Skeletal muscle tissue (tissue), 4 donors: ENCODE measurements around the gene MITF. TPM values are rescaled to one million over a fixed set of nuclear protein-coding genes. Genes with fewer than 3 reads are reported as not detected.
A peak's percentile ranks its signal among the peaks of the same experiment; 100 is the strongest.

Experiments
- H3K27ac ChIP-seq: one replicate; pipeline ENCODE4 v1.7.0; 2013; ENCODE audit warnings: mild to moderate bottlenecking, low read depth, low read length, inconsistent platforms
- H3K27me3 ChIP-seq, 3 donors: one replicate each; pipeline ENCODE4 v1.7.0; 2013; ENCODE audit warnings: low read length in 3 of 3; ENCODE audit not compliant: control insufficient read depth in 3 of 3, insufficient read depth in 3 of 3
- H3K36me3 ChIP-seq, 3 donors: one replicate each; pipeline ENCODE4 v1.7.0; 2013; ENCODE audit warnings: low read length in 3 of 3; ENCODE audit not compliant: control insufficient read depth in 3 of 3, insufficient read depth in 3 of 3
- H3K4me1 ChIP-seq, 3 donors: one replicate each; pipeline ENCODE4 v1.7.0; 2013; ENCODE audit warnings: low read length in 3 of 3, mild to moderate bottlenecking in 3 of 3; ENCODE audit not compliant: control insufficient read depth in 3 of 3, insufficient read depth in 3 of 3
- H3K4me3 ChIP-seq, 3 donors: one replicate each; pipeline ENCODE4 v1.7.0; 2013; ENCODE audit warnings: low read length in 3 of 3
- H3K9ac ChIP-seq, 3 donors: one replicate each; pipeline ENCODE4 v1.7.0; 2013; ENCODE audit warnings: low read length in 3 of 3, mild to moderate bottlenecking in 3 of 3, moderate library complexity in 2 of 3, low read depth in 1 of 3
- H3K9me3 ChIP-seq, 3 donors: one replicate each; pipeline ENCODE4 v1.7.0; 2013; ENCODE audit warnings: low read length in 3 of 3; ENCODE audit not compliant: control insufficient read depth in 3 of 3
- total RNA-seq: library from RNA; depleted of rRNA; stranded (reverse); fragments of >200 nt; gene quantifications from one replicate; pipeline ENCODE4 v1.2.3, GENCODE V29; 2014
- donor health status: Osteomylitis.

MITF gene
- total RNA-seq, 1 donor from 2014 or later: 11.0 TPM

GRCh38 chr3:69985266-69985665 lies 246.0 kb downstream of the MITF start:
- Histone ChIP-seq H3K9me3 (no peaks in the 10 kb centered on the region), H3K4me1 (no peaks in the 10 kb centered on the region), H3K27ac (no peak overlapping the region), H3K36me3 (no peaks in the 10 kb centered on the region), H3K9ac (no peak overlapping the region), H3K27me3 (no peaks in the 10 kb centered on the region), H3K4me3 (no peak overlapping the region)

GRCh38 chr3:69986419-69986818 lies 247.2 kb downstream of the MITF start:
- no peak overlapping the region for H3K4me3 ChIP-seq
- H3K4me1 ChIP-seq: no peaks in the 10 kb centered on the region
- no peak overlapping the region for H3K9ac ChIP-seq
- no peaks in the 10 kb centered on the region for H3K27me3 ChIP-seq
- H3K9me3 ChIP-seq: no peaks in the 10 kb centered on the region
- no peaks in the 10 kb centered on the region for H3K36me3 ChIP-seq
- no peak overlapping the region for H3K27ac ChIP-seq

GRCh38 chr3:69987833-69988232 lies 248.6 kb downstream of the MITF start:
- Histone ChIP-seq H3K9ac (no peak overlapping the region), H3K27me3 (no peaks in the 10 kb centered on the region), H3K4me3 (no peak overlapping the region), H3K9me3 (no peaks in the 10 kb centered on the region), H3K36me3 (no peaks in the 10 kb centered on the region), H3K27ac (no peak overlapping the region), H3K4me1 (no peaks in the 10 kb centered on the region)

DNA sequence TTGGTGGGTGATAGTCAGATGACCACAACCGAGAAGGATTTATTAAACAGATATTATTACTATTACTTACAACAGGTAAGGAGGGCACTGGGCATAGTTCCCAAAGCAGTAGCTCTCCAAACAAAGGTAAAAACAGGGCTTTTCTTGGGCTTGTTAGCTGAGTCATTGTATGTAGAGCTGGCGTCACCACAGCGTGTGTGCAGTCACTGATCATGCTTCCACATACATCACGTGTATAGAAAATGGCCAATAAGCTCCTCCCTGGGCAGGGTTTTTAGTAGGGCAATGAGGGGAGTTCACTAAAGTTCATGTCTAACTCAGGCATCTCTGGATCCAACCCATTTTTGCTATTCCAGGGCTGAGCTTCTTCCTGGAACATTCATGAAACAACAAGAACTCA lies 254.5 kb downstream of the MITF start:
- H3K4me3 ChIP-seq: no peak overlapping the region
- no peaks in the 10 kb centered on the region for H3K36me3 ChIP-seq
- no peaks in the 10 kb centered on the region for H3K27me3 ChIP-seq
- H3K27ac ChIP-seq: no peak overlapping the region
- H3K4me1 ChIP-seq: no peaks in the 10 kb centered on the region
- no peaks in the 10 kb centered on the region for H3K9me3 ChIP-seq
- no peak overlapping the region for H3K9ac ChIP-seq

DNA sequence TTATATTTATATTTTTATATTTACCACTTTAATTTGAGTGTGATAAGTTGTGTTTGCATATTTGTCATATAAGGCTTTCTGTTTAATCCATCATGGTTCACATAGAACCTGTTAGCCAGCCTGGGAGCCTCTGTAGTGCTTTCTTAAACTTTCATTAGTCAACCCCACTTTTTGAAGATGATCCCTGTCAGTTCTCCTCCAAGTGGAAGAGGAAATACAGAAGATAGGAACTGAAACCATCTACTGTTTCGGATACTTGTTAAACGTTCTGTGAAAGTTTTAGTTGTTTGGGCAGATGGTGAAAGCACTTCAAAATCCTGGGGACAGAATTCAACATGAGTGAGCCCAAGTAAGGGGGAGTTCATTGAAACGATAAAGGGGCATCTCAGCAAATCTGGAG lies 255.7 kb downstream of the MITF start:
- H3K9me3 ChIP-seq: no peaks in the 10 kb centered on the region
- no peak overlapping the region for H3K27ac ChIP-seq
- H3K4me3 ChIP-seq: no peak overlapping the region
- H3K36me3 ChIP-seq: no peaks in the 10 kb centered on the region
- no peaks in the 10 kb centered on the region for H3K27me3 ChIP-seq
- H3K9ac ChIP-seq: no peak overlapping the region
- no peaks in the 10 kb centered on the region for H3K4me1 ChIP-seq

DNA sequence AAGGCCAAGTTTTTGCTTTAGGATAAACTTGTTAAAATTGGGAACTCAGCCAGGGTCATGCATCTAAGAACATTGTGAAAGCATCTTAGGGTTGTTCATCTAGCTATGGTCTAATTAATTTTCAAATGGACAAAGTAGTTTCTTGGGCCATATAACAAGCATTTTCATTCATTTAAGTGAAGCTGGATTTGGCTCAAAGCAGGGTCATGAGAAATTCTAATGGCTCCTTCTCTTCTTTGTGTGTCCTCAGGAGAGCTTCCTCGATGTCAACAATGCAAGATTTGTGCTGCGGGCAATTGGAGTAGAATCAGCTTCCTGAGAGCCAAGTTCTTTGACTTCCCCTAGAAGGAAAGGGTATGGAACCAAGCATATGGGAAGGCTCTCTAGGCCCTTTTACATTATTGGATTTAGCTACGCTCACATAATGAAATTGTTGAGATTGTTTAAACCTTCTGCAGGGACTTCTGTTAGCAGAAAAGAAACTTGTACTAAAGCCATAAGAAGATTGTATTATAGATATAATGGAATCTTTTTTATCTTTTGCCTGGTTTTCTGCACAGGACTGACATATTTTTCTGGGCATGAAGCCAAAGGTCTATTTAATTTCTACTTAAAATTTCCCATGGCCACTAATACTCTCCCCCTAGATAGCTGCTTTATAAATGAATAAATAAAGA lies 258.5 kb downstream of the MITF start:
- no peak overlapping the region for H3K4me3 ChIP-seq
- H3K36me3 ChIP-seq: no peaks in the 10 kb centered on the region
- no peaks in the 10 kb centered on the region for H3K27me3 ChIP-seq
- H3K27ac ChIP-seq: no peak overlapping the region
- no peak overlapping the region for H3K9ac ChIP-seq
- H3K9me3 ChIP-seq: no peaks in the 10 kb centered on the region
- no peaks in the 10 kb centered on the region for H3K4me1 ChIP-seq

DNA sequence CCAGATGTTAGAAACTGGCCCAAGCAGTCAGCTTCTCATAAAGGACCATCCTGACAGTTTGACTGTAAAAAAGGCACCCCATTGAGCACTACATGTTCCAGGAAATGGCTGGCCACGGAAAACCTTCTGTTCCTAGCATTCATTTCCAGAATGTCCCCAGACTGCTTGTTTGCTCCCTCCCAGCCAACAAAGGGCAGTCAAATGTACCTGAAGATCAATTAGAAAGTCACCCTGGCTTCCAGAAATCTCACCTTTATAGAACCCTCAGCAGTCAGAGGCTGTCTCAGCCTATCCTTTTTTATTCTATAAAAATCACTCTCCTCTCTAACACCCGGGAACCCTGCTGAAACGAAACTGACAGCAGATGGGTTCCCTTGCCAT lies 259.5 kb downstream of the MITF start:
- peak overlapping the region in 2 of 3 donors; percentile 33 to 45 for H3K4me3 ChIP-seq
- H3K27ac ChIP-seq: no peak overlapping the region
- no peaks in the 10 kb centered on the region for H3K9me3 ChIP-seq
- H3K9ac ChIP-seq: no peak overlapping the region
- no peaks in the 10 kb centered on the region for H3K4me1 ChIP-seq
- H3K27me3 ChIP-seq: no peaks in the 10 kb centered on the region
- H3K36me3 ChIP-seq: no peaks in the 10 kb centered on the region

DNA sequence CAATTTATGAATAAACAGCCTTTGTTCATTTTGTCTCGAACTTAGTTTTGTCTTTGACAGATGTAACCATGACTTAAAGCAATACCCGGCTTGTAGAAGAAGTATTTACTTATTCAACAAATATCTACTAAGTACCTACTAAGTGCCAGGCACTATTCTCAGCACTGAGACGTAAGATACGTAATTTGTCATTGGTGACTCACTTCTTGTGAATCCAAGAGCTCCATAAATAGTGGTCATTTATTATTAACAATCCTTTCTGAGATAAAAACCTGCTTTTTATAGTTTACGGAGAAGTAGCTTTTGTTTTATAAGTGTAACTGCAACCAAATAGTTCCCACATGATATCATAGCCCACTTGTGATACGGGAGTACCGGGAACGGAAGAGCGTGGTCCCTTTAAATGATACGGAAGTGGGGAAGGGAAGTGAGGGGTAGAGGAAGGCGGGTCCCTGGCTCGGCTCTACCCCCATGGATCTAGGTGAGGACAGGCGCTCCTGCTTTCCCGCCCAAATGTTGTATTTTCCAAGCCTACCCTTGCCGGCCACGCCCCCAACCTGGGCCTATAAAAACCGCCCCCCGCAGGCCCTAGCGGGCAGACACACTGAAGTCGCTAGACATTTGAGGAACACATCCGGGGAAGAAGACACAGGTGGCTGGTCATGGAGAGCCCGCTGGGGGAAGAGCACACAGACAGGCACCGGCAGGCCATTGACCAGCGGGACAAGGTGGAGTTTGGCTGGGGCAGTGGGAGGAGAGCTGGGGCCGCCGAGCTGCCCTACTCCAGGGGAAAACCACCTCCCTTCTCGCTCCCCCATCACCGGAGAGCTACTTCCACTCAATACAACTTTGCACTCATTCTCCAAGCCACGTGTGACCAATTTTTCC lies 260.1 kb downstream of the MITF start, which contains the start of gene SAMMSON:
TSS of gene SAMMSON (plus strand) at position 594 of the 888 bp plus-strand sequence.
- no peak within 1 kb of the TSS for H3K27ac ChIP-seq
- H3K4me1 ChIP-seq: no peaks in the 10 kb centered on the region
- no peaks in the 10 kb centered on the region for H3K27me3 ChIP-seq
- H3K4me3 ChIP-seq: peak within 1 kb of the TSS in 2 of 3 donors; percentile 33 to 45
- H3K9me3 ChIP-seq: no peaks in the 10 kb centered on the region
- no peak within 1 kb of the TSS for H3K9ac ChIP-seq
- H3K36me3 ChIP-seq: no peaks in the 10 kb centered on the region

DNA sequence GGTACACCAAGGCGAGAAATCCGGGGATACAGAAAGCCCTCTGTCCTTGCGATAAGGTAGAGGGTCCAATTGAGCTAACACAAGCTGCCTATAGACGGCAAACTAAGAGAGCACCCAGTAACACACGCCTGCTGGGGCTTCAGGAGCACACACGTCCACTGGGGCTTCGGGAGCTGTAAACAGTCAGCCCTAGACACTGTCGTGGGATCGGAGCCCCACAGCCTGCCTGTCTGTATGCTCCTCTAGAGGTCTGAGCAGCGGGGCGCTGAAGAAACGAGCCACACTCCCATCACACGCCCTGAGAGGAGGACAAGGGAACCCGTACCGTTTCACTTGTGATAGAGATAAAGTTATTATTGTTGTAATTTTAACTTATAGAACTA lies 260.8 kb downstream of the MITF start:
- H3K9me3 ChIP-seq: no peaks in the 10 kb centered on the region
- no peaks in the 10 kb centered on the region for H3K36me3 ChIP-seq
- no peak overlapping the region for H3K9ac ChIP-seq
- no peak overlapping the region for H3K4me3 ChIP-seq
- H3K27ac ChIP-seq: no peak overlapping the region
- no peaks in the 10 kb centered on the region for H3K27me3 ChIP-seq
- no peaks in the 10 kb centered on the region for H3K4me1 ChIP-seq

GRCh38 chr3:70000563-70001081 lies 261.4 kb downstream of the MITF start:
- Histone ChIP-seq H3K4me3 (no peak overlapping the region), H3K27ac (no peak overlapping the region), H3K27me3 (no peaks in the 10 kb centered on the region), H3K4me1 (no peaks in the 10 kb centered on the region), H3K9me3 (no peaks in the 10 kb centered on the region), H3K36me3 (no peaks in the 10 kb centered on the region), H3K9ac (no peak overlapping the region)
